AG10803 (cell line): ENCODE results near the gene TNPO3.

ENCODE experiments used
- DNase-seq: peaks from one replicate; pipeline ENCODE4 v3.0.0; 2010; ENCODE audit warnings: low read depth
- H3K4me3 ChIP-seq: 2 replicates; pipeline ENCODE4 v1.5.1; 2011; ENCODE audit warnings: mild to moderate bottlenecking, low read length, control low read depth
- TF ChIP-seq, protein P1 (sequence below): conservative IDR thresholded peaks from 2 replicates; pipeline ENCODE4 v1.5.1; 2011; ENCODE audit warnings: mild to moderate bottlenecking, low read length, control low read depth, inconsistent platforms

The TNPO3 gene

DNA sequence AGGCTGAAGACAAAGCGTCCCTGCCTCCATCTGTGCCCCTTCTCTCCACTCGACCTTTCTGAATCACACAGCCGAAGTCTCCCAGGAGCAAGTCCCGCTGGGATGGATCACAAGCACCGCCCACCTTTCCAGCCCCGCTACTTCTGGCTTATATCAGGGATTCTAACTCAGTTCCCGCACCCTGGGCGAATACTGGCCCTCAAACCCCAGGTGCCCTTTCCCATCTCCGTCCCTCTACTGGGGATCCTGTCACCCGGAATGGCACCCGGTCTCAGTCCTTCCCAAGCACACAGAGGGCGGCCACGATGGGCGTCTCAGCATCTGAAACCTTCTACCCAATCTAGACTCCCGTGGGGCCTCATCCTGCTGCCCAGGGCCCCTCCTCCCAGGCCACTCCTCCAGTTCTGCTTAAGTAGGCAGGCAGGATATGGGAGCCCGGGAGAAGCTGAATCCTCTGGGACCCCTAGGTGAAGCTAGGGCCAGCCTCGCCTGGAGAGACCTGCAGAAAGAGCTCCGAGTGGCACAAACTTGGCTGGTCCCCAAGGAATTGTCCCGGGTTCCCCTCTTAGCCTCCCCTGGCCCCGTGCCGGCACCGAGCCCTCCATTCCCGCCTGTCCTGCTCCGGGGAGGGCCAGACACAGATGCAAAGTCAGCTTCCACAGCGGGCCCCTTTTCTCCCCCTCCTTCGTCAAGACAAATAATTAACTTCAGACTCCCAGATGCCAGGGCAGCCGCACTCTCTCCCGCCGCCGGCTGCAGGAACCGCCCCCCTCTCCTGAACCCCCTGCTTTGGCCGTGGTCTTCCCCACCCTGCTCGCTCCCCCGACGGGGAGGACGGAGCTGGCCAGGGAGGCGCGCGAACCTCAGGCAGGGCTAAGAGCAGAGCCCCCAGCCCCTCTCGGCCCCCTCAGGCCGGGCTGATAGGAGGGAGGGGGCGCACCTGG lies 145.0 kb downstream of the TNPO3 start:
- DNase-seq: peak; percentile 6
- TF ChIP-seq, protein P1, sequence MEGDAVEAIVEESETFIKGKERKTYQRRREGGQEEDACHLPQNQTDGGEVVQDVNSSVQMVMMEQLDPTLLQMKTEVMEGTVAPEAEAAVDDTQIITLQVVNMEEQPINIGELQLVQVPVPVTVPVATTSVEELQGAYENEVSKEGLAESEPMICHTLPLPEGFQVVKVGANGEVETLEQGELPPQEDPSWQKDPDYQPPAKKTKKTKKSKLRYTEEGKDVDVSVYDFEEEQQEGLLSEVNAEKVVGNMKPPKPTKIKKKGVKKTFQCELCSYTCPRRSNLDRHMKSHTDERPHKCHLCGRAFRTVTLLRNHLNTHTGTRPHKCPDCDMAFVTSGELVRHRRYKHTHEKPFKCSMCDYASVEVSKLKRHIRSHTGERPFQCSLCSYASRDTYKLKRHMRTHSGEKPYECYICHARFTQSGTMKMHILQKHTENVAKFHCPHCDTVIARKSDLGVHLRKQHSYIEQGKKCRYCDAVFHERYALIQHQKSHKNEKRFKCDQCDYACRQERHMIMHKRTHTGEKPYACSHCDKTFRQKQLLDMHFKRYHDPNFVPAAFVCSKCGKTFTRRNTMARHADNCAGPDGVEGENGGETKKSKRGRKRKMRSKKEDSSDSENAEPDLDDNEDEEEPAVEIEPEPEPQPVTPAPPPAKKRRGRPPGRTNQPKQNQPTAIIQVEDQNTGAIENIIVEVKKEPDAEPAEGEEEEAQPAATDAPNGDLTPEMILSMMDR: no peak
- H3K4me3 ChIP-seq: peak overlapping the region; percentile 23; the same call in 1 of the 2 replicates

DNA sequence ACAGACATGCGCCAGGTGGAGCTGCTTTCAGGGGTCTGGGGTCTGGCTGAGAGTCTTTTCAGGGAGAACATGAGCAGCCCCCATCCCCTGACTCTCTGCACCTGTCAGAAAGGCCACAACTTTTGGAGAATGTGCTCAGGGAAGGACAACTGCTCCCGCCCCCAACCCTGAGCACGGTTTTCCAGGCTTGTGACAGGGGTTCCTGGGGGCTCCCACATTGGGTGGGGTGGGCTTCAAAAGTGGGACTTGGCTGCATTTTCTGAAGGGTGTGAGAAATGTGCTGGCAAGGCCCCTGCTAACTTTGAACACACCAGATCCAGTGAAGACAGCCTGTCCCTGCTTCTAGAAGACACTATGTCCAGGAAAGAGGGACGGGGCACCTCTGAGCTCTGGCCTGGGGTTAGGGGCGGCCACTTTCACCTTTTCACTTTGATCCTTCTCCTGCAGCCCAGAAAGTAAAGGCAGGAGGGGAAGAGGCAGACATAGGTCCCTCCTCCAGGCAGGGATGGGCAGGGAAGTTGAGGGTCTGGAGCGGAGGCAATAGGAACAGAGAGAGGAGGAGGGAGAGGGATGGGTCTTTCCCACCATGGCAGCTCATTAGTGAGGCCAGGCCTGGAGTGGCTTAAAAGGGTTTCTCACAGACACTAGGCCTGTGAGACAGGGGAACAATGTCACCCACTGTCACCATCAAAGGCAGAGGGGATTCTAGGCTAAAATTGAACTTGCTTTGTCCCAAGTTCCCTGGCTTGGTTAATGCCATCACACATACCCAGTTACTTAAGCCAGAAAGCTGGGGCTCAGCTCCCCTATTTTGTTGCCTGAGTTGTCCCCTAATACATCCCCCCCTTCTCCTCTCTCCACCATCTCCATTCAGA lies 145.9 kb downstream of the TNPO3 start:
- no peak overlapping the region for H3K4me3 ChIP-seq
- no peak for DNase-seq
- TF ChIP-seq, protein P1: no peak

DNA sequence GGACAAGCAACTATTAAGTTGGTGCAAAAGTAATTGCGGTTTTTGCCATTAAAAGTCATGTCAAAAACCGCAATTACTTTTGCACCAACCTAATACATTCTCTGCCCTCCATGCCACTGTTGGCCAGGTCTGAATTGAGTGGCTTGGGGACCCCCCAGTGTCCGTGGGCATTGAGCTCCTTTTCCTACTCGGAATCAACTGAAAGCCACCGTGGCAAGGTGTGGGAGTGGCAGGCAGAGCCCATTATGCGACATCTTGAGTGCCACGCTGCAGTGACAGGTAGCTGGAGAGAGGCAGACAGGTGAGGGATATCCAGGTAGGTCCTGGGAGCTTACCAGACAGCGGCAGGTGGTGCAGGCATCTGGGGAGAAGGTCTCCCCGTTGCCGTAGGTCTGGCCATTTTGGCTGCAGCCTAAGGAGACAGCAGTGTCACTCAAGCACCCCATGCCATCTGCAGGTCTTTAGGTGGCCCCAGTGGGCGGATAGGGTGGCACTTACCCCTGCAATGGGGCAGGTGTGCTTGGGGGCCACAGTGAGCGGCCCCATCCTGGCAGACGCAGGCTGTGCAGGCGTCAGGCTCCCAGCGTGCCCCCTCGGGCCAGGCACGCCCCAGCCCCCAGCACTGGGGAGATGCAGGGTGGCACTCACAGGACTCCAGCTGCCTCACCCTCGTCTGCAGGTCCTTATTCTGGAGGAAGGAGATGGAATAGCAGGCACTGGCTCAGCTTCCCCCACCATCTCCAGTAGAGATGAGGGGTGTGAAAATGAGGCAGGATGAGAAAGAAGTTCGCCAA lies 147.9 kb downstream of the TNPO3 start:
- TF ChIP-seq, protein P1: no peak
- no peak overlapping the region for H3K4me3 ChIP-seq
- no peak for DNase-seq

DNA sequence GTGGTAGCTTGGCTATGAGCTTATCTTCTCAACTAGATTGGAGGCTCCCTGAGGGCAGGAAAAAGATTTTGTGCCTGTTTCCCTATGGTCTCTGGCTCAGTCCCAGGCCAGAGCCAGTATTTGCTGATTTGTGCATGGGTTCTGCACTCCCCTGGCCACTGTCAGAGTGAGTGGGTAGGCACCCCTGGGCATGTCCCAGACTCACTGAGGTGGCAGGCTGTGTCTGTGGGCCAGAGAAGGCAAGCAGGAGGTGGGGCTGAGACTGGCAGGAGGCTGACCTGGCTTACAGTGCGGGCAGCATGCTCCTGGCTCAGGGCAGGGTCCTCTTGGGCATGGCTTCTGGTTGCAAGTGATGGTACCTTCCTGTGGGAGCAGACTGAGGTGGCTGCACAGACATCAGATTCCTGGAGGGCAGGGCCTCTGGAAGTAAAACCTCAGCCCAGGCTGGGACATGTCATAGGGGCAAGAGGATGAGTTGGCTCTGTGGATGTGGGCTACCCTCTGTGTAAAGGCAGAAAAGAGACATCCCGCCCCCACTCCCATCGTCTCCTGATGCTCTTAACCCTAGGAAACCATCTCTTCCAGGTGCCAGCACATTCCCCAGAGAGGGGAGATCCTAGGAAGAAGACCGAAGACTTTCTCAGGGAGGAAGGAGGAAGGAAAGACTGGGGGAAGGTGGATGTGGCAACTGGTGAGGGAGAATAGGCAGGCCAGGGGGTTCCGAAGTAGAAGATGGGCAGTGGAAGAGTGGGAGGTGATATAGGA lies 148.7 kb downstream of the TNPO3 start:
- H3K4me3 ChIP-seq: no peak overlapping the region
- no peak for DNase-seq
- TF ChIP-seq, protein P1: no peak

DNA sequence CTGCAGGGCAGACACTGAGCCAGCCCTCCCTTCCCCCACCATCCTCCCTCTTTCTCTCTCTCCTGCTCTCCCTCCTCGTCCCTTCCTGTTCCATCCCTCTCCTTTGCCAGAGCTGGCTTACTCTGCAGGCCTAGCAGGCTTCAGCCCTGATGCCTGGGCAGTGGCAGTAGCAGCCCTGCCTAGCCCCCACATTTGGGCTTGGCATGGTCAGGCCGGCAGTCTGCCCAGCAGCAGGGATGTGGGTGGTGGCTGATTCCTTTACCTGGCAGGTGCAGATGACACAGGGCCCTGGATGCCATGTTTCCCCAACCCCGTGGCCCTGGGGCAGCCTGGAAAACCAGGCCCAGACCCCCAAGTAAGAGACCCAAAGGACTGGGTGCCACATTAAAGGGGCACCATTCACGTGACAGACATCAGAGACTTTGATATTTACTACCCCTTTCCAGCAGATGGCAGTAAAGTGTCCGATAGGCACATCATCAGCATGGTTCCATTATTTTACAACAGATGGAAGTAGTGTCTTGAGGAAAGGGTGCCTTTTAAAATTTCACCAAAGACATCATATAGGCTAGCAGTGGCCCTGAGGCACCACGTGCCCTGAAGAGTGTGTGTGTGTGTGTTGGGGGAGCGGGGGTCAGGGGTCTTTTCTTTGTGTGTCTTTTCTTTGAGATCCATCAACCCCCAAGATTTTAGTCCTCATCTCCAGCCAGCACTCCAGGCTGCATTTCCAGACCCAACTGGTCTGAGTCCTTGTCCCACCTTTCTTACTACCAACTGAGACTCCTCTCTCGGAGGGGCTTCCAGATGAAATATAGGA lies 150.3 kb downstream of the TNPO3 start:
- no peak overlapping the region for H3K4me3 ChIP-seq
- TF ChIP-seq, protein P1: peak; percentile 72
- DNase-seq: peak; percentile 52
